CD1c-positive myeloid dendritic cell (primary cell): ENCODE measurements around the gene POC1B.

ENCODE experiments used
- DNase-seq: peaks from one replicate; pipeline ENCODE4 v3.0.0-alpha.2; 2016; ENCODE audit errors: extremely low spot score

POC1B gene

DNA sequence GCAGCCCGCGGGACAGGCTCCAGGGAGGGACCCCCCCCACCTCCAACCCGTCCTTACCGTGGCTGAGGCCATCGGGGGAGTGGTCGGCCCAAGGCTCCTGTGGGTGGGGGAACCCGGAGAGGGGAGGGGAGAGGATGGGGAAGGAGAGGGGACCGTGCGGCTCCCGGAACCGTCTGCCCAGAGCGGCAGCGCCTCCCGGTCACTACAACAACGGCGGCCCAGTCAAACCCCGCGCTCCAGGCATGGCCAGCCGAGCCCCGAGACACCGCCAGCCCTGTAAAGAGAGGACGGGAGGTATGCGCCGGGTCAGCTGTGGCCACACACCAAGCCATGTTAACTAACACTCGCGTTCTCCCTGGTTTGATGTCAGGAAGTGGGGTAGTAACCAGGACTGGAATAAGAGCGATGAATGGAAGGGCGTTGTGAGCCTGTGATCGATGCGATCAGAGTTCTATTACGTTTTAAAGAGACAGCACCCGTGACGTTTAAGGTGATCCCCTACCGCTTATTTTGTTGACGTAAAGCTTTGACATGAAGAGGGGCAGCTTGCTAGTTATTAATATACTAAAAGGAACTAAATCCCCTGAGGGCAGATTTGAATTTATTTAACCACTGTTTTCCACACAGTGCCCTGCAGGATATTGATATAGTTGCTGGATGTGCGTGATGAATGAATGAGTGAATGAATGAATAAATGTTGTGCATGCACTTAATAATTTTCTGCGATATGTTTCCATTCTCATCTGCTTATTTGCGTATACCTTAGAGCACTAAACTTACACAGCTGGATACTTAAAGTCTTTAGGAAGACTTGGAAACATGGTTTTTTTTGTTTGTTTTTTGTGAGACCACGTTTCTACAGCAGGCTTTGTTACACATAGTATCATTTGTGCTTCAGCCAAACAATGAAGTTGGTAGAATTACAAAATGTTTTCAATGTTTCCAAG is at the start of gene POC1B:
Gene POC1B (minus strand): TSS at position 224 of the 947 bp plus-strand sequence. CDS start 152 bp downstream, at position 72.
- DNase-seq = peak; percentile 69

- DNase-seq = no peak
Measured at GRCh38 chr12:89575374-89575773, 49.5 kb upstream of the POC1B start.

- DNase-seq = no peak
Measured at GRCh38 chr12:89574736-89575208, 48.9 kb upstream of the POC1B start.

DNA sequence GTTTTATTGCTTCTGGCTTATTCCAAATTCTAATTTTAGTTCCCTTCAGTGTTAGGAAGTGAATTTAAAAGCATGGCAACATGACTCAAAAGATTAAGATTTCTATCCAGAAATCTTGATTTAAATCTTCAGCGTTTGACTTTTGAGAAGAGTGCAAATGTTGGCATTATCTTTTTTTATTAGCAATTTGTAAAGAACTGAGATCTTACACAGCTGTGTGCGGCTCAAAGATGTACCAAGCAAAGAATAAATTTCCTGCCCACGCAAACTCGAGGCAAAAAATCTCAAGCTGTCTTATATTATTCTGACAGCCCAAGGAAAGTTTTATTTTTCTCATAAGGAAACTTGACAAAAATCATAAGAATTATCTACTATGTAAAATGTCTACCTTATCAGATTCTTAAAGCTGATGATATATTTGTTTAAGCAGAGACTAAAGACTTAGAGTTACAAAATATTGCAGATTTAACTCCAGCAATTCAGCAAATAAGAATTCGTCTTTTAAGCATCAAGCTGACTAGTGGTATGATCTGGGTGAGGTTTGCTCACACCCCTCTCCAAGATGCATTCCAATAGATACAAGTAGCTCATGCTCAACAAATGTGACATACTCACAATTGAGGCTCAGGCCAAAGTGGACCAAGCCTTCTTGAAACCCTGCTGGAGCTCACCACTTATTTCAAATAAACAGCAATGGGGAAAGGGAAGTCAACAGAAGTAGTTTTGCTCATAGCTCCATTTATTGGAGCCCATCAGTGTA is 47.4 kb upstream of the POC1B start:
- no peak for DNase-seq

GRCh38 chr12:89571491-89572195 is 45.8 kb upstream of the POC1B start:
- no peak for DNase-seq

DNA sequence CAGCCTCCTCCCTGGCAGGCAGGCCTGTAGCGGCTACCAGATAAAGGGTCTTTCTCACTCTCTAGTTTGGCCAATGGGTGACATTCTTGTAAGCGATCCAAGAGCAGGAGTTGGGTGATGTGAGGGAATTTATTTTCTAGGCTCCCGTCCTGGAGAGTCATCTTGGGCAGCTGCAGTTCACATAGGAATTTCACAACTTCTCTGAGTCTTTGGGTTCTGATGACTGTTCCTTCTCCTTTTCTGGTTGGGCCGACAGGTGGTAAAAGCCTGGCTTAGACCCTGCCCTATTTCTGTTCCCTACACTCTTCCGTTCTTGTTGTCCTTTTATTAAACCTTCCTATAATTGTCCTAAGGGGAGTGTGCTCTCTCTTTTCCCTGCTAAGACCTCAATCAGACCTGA is 42.6 kb upstream of the POC1B start:
- no peak for DNase-seq

DNA sequence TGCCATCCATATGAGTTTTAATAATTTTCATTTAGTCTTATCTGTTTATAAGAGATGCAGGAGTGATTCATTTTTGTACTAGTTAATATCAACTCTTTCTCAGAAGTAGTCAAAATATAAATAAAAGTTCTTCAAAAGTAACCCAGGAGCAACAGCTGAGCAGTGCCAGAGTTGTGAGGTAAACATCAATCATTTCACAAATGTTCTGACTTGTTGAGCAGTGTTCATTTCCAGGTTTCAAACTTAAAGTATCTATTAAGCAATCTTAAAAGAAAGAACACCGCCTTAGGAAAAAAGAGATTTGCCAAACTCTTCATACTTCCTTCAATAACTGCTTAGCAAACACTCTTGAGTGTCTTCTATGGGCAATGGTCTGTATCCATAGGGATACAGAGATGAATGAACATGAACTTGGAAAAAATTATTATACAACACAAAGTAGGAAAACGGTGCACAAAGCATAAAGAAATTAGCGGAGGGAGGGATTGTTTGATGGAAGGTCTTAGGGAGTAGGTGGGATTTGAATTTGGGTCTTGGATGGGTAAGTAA is 41.9 kb upstream of the POC1B start:
- no peak for DNase-seq

DNA sequence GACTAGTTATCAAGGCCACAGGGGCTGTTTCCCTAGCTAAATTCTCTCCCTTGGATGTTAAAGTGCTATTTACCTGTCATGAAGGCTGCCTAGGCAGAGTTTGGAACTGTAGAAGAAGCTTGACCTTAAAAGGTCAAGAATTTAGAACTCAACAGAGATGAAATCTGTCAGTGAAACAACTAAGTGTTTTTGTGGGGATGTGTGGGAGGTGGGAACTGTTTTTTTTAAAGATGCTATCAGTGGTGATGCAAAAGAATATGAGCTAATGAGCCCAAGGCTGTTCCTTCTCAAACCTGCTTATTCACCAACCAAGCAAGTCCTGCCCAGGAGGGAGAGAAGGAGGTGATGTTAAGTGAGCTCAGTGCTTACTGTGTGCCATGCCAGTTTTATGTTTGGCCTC is 40.8 kb upstream of the POC1B start:
- DNase-seq = no peak

- DNase-seq = no peak
Measured at GRCh38 chr12:89565002-89565401, 39.2 kb upstream of the POC1B start.

DNA sequence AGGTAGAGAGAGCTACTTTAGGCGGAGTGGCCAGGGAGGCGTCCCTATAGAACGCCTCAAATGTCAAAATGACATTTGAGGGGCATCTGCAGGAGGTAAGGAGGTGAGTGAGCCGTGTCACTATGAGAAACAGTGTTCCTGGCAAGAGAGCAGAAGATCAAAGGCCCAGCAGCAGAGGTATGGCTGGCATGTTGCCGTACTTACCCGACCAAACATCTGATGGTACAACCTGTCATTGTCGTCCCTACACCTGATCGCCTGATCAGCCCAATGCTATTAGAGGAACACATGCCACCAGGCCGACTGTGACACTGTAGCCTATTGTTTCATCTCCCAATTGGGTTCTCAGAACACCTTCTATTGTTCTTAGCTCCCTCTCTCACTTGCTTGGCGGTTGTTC is 33.9 kb upstream of the POC1B start:
- no peak for DNase-seq

DNA sequence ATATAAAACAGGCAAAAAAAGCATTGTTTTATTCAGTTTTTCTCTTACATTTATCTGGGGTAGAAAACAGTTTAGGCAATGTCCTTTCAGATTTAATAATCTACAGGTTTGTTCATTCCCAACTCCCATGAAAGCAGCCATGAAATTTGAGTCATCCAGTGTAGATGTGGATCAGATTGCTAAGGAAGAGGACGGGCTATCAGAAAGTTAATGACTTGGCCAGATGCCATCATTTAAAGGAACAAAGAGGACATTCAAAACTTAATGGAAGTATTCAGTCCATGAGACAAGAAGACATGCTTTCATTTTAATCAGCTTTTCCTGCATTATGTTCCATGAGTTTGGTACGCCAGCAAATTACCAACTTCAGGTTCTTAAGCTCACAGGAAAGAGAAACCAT is 31.1 kb upstream of the POC1B start:
- DNase-seq = no peak

DNA sequence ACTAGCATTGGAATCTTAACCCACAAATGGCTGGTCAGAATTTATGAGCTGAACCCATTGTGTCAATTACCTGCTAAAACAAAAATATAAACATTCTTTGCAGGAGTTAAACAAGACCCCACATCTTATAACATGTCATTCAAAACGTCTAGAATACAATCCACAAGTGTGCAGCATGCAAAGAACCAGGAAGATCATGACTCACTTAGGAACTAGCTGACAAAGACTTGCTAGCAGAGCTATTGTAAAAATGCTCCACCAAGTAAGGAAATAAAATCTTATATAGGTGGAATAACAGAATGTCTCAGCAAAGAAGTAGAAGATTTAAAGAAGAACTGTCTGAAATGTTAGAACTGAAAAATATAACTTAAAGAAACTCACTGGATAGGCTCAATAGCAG is 26.5 kb upstream of the POC1B start:
- no peak for DNase-seq

- no peak for DNase-seq
Measured at GRCh38 chr12:89551747-89552146, 25.9 kb upstream of the POC1B start.

GRCh38 chr12:89547101-89547500 is 21.3 kb upstream of the POC1B start:
- DNase-seq = no peak

- DNase-seq = no peak
Measured at GRCh38 chr12:89546151-89546550, 20.3 kb upstream of the POC1B start.

GRCh38 chr12:89544681-89545184 is 18.9 kb upstream of the POC1B start:
- DNase-seq = no peak

GRCh38 chr12:89544022-89544421 is 18.2 kb upstream of the POC1B start:
- no peak for DNase-seq

- peak; percentile 75 for DNase-seq
Measured at GRCh38 chr12:89542912-89543592, 17.2 kb upstream of the POC1B start.

DNA sequence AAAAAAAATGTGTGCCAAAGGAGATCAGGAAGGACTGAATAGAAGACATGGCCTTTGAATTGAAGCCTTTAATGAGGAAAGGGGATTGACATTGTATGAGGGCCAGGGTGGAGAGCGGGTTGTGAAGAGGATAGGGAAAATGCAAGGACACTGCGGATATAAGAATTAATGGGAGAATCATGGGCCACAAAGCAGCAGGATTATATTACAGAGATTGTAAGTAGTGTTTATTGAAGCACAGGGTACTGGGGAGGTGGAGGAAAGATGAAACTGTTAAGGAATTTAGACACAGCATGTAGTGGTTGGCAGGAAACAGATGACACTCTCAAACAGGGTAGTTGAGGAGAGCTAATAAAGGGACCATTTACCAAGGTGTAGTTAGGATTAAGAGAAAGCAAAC is 16.4 kb upstream of the POC1B start:
- no peak for DNase-seq

DNA sequence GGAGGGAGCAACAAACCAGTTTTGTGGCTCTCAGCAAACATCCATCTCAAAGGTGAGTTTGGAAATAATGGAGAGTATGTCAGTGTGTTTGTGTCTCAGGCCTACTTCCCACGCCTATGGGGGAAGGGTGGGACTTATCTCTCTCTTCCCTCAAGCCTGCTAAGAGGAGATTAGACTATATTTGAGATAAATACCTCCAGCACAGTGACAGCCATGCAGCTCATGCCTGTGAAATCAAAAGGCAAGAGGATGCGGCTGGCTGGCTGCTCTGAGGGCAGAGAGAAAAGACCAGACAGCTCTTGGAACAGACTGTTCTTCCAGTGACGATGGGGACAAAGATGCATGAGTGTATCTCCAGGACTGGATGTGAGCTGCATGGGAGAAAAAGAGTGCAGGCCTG is 14.7 kb upstream of the POC1B start:
- DNase-seq = no peak
